Neuronal stem cell (in vitro differentiated cells): ENCODE results near the gene ENTR1.
"Not testable (repeated sequence)": the region's sequence is repeated elsewhere in the genome, so short reads cannot be mapped to it uniquely, and the experiment has no call there.

Experiments used
- DNase-seq: peaks from one replicate; pipeline ENCODE4 v3.0.0-alpha.2; 2013; ENCODE audit warnings: low spot score
- H2AFZ ChIP-seq: one replicate; pipeline ENCODE4 v1.6.1; 2013; ENCODE audit warnings: mild to moderate bottlenecking, low read length, inconsistent platforms
- H2AK5ac ChIP-seq: 2 replicates; pipeline ENCODE4 v1.6.1; 2013; ENCODE audit warnings: low read depth, mild to moderate bottlenecking, inconsistent platforms, low read length, moderate library complexity, mixed read lengths
- H2BK120ac ChIP-seq: 2 replicates; pipeline ENCODE4 v1.6.1; 2013; ENCODE audit warnings: low read depth, mild to moderate bottlenecking, inconsistent platforms, low read length, moderate library complexity, mixed read lengths
- H2BK12ac ChIP-seq: one replicate; pipeline ENCODE4 v1.6.1; 2013; ENCODE audit warnings: low read length, inconsistent platforms
- H2BK15ac ChIP-seq: 2 replicates; pipeline ENCODE4 v1.6.1; 2013; ENCODE audit warnings: mild to moderate bottlenecking, low read length, inconsistent platforms, mixed read lengths
- H2BK5ac ChIP-seq: one replicate; pipeline ENCODE4 v1.6.1; 2013; ENCODE audit warnings: inconsistent platforms, mild to moderate bottlenecking, low read length, moderate library complexity
- H3K14ac ChIP-seq: one replicate; pipeline ENCODE4 v1.6.1; 2013; ENCODE audit warnings: low read length, inconsistent platforms
- H3K18ac ChIP-seq: 2 replicates; pipeline ENCODE4 v1.6.1; 2013; ENCODE audit warnings: low read length, inconsistent platforms
- H3K23ac ChIP-seq: 2 replicates; pipeline ENCODE4 v1.6.1; 2013; ENCODE audit warnings: low read depth, mild to moderate bottlenecking, mixed read lengths, low read length, inconsistent platforms; ENCODE audit not compliant: poor library complexity
- H3K27ac ChIP-seq: replicated peaks from 3 replicates; pipeline ENCODE4 v1.5.1; 2013; ENCODE audit warnings: low read length, inconsistent platforms
- H3K27me3 ChIP-seq, 3 experiments: 2 replicates each; pipeline ENCODE4 v1.6.1; 2013; ENCODE audit warnings: low read length in 3 of 3, mild to moderate bottlenecking in 2 of 3, inconsistent platforms in 1 of 3, low read depth in 1 of 3, mixed read lengths in 1 of 3, moderate library complexity in 1 of 3; ENCODE audit not compliant: control insufficient read depth in 3 of 3, insufficient read depth in 3 of 3
- H3K36me3 ChIP-seq, 2 donors: replicated peaks in 1 of 2; 2 replicates each; pipeline ENCODE4 v1.6.1; 2013; ENCODE audit warnings: low read length in 2 of 2; ENCODE audit not compliant: control insufficient read depth in 2 of 2, insufficient read depth in 2 of 2
- H3K4ac ChIP-seq: 2 replicates; pipeline ENCODE4 v1.6.1; 2013; ENCODE audit warnings: inconsistent platforms, mild to moderate bottlenecking, low read length, moderate library complexity
- H3K4me1 ChIP-seq, 2 donors: 1 replicate in 1 of 2; 2 replicates in 1 of 2; pipeline ENCODE4 v1.6.1; 2013; ENCODE audit warnings: low read length in 2 of 2, low read depth in 1 of 2; ENCODE audit not compliant: control insufficient read depth in 2 of 2, insufficient read depth in 1 of 2
- H3K4me2 ChIP-seq: one replicate; pipeline ENCODE4 v1.6.1; 2013; ENCODE audit warnings: mild to moderate bottlenecking, low read length, inconsistent platforms; ENCODE audit not compliant: insufficient read depth, poor library complexity, severe bottlenecking
- H3K4me3 ChIP-seq, 2 donors: 2 replicates each; pipeline ENCODE4 v1.5.1; 2013; ENCODE audit warnings: low read length in 2 of 2, mild to moderate bottlenecking in 2 of 2, inconsistent platforms in 1 of 2, moderate library complexity in 1 of 2
- H3K79me1 ChIP-seq: one replicate; pipeline ENCODE4 v1.6.1; 2013; ENCODE audit warnings: low read depth, mild to moderate bottlenecking, inconsistent platforms, low read length, moderate library complexity
- H3K9ac ChIP-seq: one replicate; pipeline ENCODE4 v1.6.1; 2013; ENCODE audit warnings: mild to moderate bottlenecking, low read depth, low read length, inconsistent platforms; ENCODE audit not compliant: poor library complexity
- H3K9me3 ChIP-seq, 2 donors: replicated peaks in 1 of 2; 2 replicates each; pipeline versions ENCODE3 to v1.6.1; 2013; ENCODE audit warnings: low read length in 2 of 2, mild to moderate bottlenecking in 2 of 2, inconsistent platforms in 1 of 2, low read depth in 1 of 2, mixed read lengths in 1 of 2, moderate library complexity in 1 of 2; ENCODE audit not compliant: control insufficient read depth in 2 of 2, insufficient read depth in 1 of 2
- H4K8ac ChIP-seq: one replicate; pipeline ENCODE4 v1.6.1; 2013; ENCODE audit warnings: low read depth, mild to moderate bottlenecking, inconsistent platforms, low read length, moderate library complexity
- H4K91ac ChIP-seq: one replicate; pipeline ENCODE4 v1.6.1; 2013; ENCODE audit warnings: low read length, low read depth, mild to moderate bottlenecking, inconsistent platforms; ENCODE audit not compliant: poor library complexity
- WGBS, 2 donors: extraction: QIAGEN DNeasy Blood & Tissue Kit; methylation state at CpG; one replicate each; pipeline ENCODE4 v1.1.7; 2013; ENCODE audit warnings: missing lambda C conversion rate in 2 of 2, mixed read lengths in 1 of 2; ENCODE audit not compliant: insufficient read length in 2 of 2, insufficient replicate concordance in 1 of 2; ENCODE audit errors: extremely low coverage in 2 of 2; 5-methylcytosine and 5-hydroxymethylcytosine counted together

ENTR1 gene

GRCh38 chr9:136429075-136429628 is 18.7 kb upstream of the ENTR1 start:
- no CpG with 5 or more reads among the region's 21 CpGs for WGBS, 2 donors
- no peaks in the 10 kb centered on the region for H3K79me1 ChIP-seq
- H3K9me3 ChIP-seq: no peaks in the 10 kb centered on the region
- H3K36me3 ChIP-seq: peaks cover 20 to 63% of the 10 kb centered on the region in 2 donors
- no peak overlapping the region for H2AFZ ChIP-seq
- H3K18ac ChIP-seq: no peak overlapping the region
- H3K27me3 ChIP-seq: no peaks in the 10 kb centered on the region
- no peaks in the 10 kb centered on the region for H3K4me1 ChIP-seq
- no peak overlapping the region for H4K91ac ChIP-seq
- no peak overlapping the region for H2BK15ac ChIP-seq
- H2AK5ac ChIP-seq: peak overlapping the region; percentile 46
- peak overlapping the region; percentile 23 for H4K8ac ChIP-seq
- peak overlapping the region; percentile 73 for H2BK12ac ChIP-seq
- no peak overlapping the region for H3K27ac ChIP-seq
- H2BK5ac ChIP-seq: no peak overlapping the region
- H3K4me2 ChIP-seq: no peak overlapping the region
- H3K9ac ChIP-seq: no peak overlapping the region
- no peak overlapping the region for H2BK120ac ChIP-seq
- DNase-seq: no peak
- H3K23ac ChIP-seq: no peak overlapping the region
- no peak overlapping the region for H3K4me3 ChIP-seq
- no peak overlapping the region for H3K4ac ChIP-seq
- peak overlapping the region; percentile 38 for H3K14ac ChIP-seq

GRCh38 chr9:136426787-136427186 is 16.4 kb upstream of the ENTR1 start:
- Histone ChIP-seq H3K27ac (no peak overlapping the region), H2BK12ac (no peak overlapping the region), H4K91ac (no peak overlapping the region), H3K4me1 (no peaks in the 10 kb centered on the region), H3K9ac (no peak overlapping the region), H3K18ac (no peak overlapping the region), H3K9me3 (no peaks in the 10 kb centered on the region), H2AFZ (no peak overlapping the region), H2BK120ac (no peak overlapping the region), H3K14ac (no peak overlapping the region), H3K4me2 (no peak overlapping the region), H4K8ac (no peak overlapping the region), H3K36me3 (peaks cover 36 to 69% of the 10 kb centered on the region in 2 donors), H3K4me3 (no peak overlapping the region), H3K23ac (no peak overlapping the region), H2BK15ac (no peak overlapping the region), H3K4ac (no peak overlapping the region), H2BK5ac (no peak overlapping the region), H3K27me3 (no peaks in the 10 kb centered on the region), H2AK5ac (no peak overlapping the region), H3K79me1 (no peaks in the 10 kb centered on the region)
- no peak for DNase-seq
- WGBS, 2 donors: no CpG with 5 or more reads among the region's 12 CpGs

DNA sequence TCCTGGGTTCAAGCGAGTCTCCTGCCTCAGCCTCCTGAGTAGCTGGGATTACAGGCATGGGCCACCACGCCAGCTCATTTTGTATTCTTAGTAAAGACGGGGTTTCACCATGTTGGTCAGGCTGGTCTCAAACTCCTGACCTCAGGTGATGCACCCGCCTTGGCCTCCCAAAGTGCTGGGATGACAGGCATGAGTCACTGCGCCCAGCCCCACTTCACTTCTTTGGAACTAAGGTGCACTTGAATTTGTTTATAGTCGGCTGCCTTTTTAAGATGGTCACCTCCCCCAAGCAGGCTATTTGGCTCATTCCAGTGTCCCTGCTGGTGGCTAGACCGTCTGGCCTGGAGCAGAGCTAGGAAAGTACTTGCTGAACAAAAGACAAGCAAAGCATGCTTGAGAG is 15.0 kb upstream of the ENTR1 start:
- not testable (repeated sequence) for H2BK15ac ChIP-seq, H4K8ac ChIP-seq, H3K18ac ChIP-seq, H2BK12ac ChIP-seq, H3K4me1 ChIP-seq, H2BK120ac ChIP-seq, H3K27ac ChIP-seq, H3K27me3 ChIP-seq, H3K23ac ChIP-seq, H3K4me3 ChIP-seq, H3K14ac ChIP-seq, H3K4ac ChIP-seq, H3K79me1 ChIP-seq, H3K9ac ChIP-seq, DNase-seq, H3K9me3 ChIP-seq, H4K91ac ChIP-seq, H2AFZ ChIP-seq, H2AK5ac ChIP-seq, H2BK5ac ChIP-seq, H3K4me2 ChIP-seq
- WGBS, 2 donors: no CpG with 5 or more reads among the region's 7 CpGs
- H3K36me3 ChIP-seq: peaks cover 42 to 75% of the 10 kb centered on the region in 2 donors

- Histone ChIP-seq H3K9me3 (no peaks in the 10 kb centered on the region), H2AFZ (no peak overlapping the region), H3K79me1 (no peaks in the 10 kb centered on the region), H2BK5ac (no peak overlapping the region), H2AK5ac (no peak overlapping the region), H4K8ac (no peak overlapping the region), H2BK120ac (no peak overlapping the region), H3K18ac (no peak overlapping the region), H3K4me3 (no peak overlapping the region), H3K9ac (no peak overlapping the region), H3K27ac (no peak overlapping the region), H3K36me3 (peaks cover 40 to 73% of the 10 kb centered on the region in 2 donors), H3K14ac (no peak overlapping the region), H2BK15ac (no peak overlapping the region), H3K23ac (peak overlapping the region; percentile 43), H3K4ac (no peak overlapping the region), H3K4me1 (no peaks in the 10 kb centered on the region), H4K91ac (no peak overlapping the region), H3K4me2 (no peak overlapping the region), H3K27me3 (no peaks in the 10 kb centered on the region), H2BK12ac (no peak overlapping the region)
- no CpG with 5 or more reads among the region's 27 CpGs for WGBS, 2 donors
- no peak for DNase-seq
These were observed 14.4 kb upstream of the ENTR1 start for GRCh38 chr9:136424750-136425362.
